Spleen (tissue), 11 donors: ENCODE results near the gene TTC16. TPM values are rescaled to one million over a fixed set of nuclear protein-coding genes. Genes with fewer than 3 reads are reported as not detected.

Experiments
- DNase-seq: peaks from one replicate; pipeline ENCODE4 v3.0.0-alpha.2; 2020
- H3K27ac ChIP-seq, 8 donors: fragments of 200-600 bp; sonication (generic) in 7 of 8; 1 replicate in 4 of 8; 2 replicates in 4 of 8; pipeline versions ENCODE4 v1.5.0 to v1.8.0; 2016 to 2021; ENCODE audit warnings: inconsistent platforms in 4 of 8, mild to moderate bottlenecking in 4 of 8, moderate library complexity in 1 of 8
- H3K27me3 ChIP-seq, 7 donors: fragments of 200-600 bp; sonication (generic) in 6 of 7; replicated peaks in 1 of 7; 1 replicate in 4 of 7; 2 replicates in 3 of 7; pipeline versions ENCODE4 v1.5.0 to v1.8.0; 2016 to 2021; ENCODE audit warnings: inconsistent platforms in 3 of 7, mild to moderate bottlenecking in 1 of 7
- H3K36me3 ChIP-seq, 6 donors: fragments of 200-600 bp; sonication (generic) in 5 of 6; 1 replicate in 4 of 6; 2 replicates in 2 of 6; pipeline versions ENCODE4 v1.5.0 to v1.8.0; 2016 to 2021; ENCODE audit warnings: inconsistent platforms in 2 of 6
- H3K4me1 ChIP-seq, 6 donors: fragments of 200-600 bp; sonication (generic) in 5 of 6; 1 replicate in 3 of 6; 2 replicates in 3 of 6; pipeline versions ENCODE4 v1.5.0 to v1.8.0; 2016 to 2021; ENCODE audit warnings: inconsistent platforms in 3 of 6
- H3K4me3 ChIP-seq, 8 donors: fragments of 200-600 bp; sonication (generic) in 7 of 8; 1 replicate in 4 of 8; 2 replicates in 4 of 8; pipeline versions ENCODE4 v1.5.0 to v1.8.0; 2016 to 2021; ENCODE audit warnings: inconsistent platforms in 4 of 8, mild to moderate bottlenecking in 4 of 8, moderate library complexity in 2 of 8
- H3K9me3 ChIP-seq, 8 donors: fragments of 200-600 bp; sonication (generic) in 7 of 8; 1 replicate in 4 of 8; 2 replicates in 4 of 8; pipeline versions ENCODE4 v1.5.0 to v1.8.0; 2016 to 2021; ENCODE audit warnings: inconsistent platforms in 4 of 8
- POLR2A ChIP-seq, 3 donors: fragments of 450-650 bp; IDR thresholded peaks; one replicate each; pipeline ENCODE4 v1.5.1; 2017; ENCODE audit warnings: antibody characterized with exemption in 3 of 3, mild to moderate bottlenecking in 1 of 3
- POLR2AphosphoS5 ChIP-seq, 3 donors: sonication (generic); formaldehyde crosslinking; IDR thresholded peaks; one replicate each; pipeline ENCODE4 v1.5.1; 2017; ENCODE audit warnings: antibody characterized with exemption in 3 of 3
- WGBS, 5 donors: extraction: QIAGEN DNeasy Blood & Tissue Kit in 3 of 5; methylation state at CpG; one replicate each; pipeline versions ENCODE4 v1.1.5 to v1.1.7; 2013 to 2018; 5-methylcytosine and 5-hydroxymethylcytosine counted together
- intact Hi-C: fragments of 100-400 bp; cut with DNase I; formaldehyde crosslinking; loops from one replicate; pipeline ENCODE4 v1.15.0; 2023; ENCODE audit warnings: low total_unique reads
- polyA plus RNA-seq, 3 donors: library from polyadenylated mRNA; stranded (reverse); fragments of 200-250 nt; gene quantifications; one replicate each; pipeline ENCODE4 v1.2.1, GENCODE V29; 2013
- total RNA-seq, 7 donors: library from RNA; depleted of rRNA in 3 of 7; stranded (reverse); fragments of >200 nt in 3 of 7; fragmentation: NEBNext Ultra II Directional in 4 of 7; extraction: Animal tissue kit (Norgen Biotek cat#: 25700) in 4 of 7; gene quantifications; one replicate each; pipeline versions ENCODE4 v1.1.0 to v1.2.1, GENCODE V29; 2016 to 2021
- TF ChIP-seq, protein P1 (sequence below), 11 experiments: fragments of 200-600 bp in 7 of 11; fragments of 450-650 bp in 4 of 11; sonication (generic) in 4 of 11; IDR thresholded peaks in 8 of 11; conservative IDR thresholded peaks in 3 of 11; 1 replicate in 7 of 11; 2 replicates in 4 of 11; pipeline versions ENCODE4 v1.4.0 to v1.8.0; 2016 to 2021; ENCODE audit warnings: antibody characterized with exemption in 11 of 11, inconsistent platforms in 4 of 11, mild to moderate bottlenecking in 1 of 11
- donor health status: healthy with polysubstance abuse.
- donor health status: DM: no; HTN: no; CAD: no; lungs with moderate emphysema.
- donor health status: DM: no; HTN: no; CAD: no.
- donor health status: Bipolar disorder and iron deficiency.
- donor health status: healthy.
- donor health status: DM: no; HTN: no; CAD: no.
- donor health status: DM: yes; HTN: yes; CAD: no.

The TTC16 gene
- total and polyA plus RNA-seq, 10 donors: 0.12 to 3.1 (median 1.8) TPM

DNA sequence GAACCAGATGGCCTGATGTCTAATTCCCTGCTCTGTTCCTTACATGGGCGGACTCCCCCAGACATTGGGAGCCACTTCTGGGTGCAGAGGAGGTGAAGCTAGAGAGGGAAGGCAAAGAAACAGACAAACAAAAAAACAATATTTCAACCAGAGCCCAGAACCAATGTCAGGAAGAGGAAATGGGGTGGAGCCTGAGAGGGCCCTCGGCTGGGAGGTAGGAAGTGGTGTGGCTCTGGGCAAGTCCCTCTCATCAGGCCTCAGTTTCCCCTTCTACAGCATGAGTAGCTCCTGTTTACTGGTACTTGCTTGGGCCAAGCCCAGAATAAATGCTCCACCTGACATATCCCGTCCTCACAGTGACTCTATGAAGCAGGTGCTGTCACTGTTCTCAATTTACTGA lies 51.5 kb downstream of the TTC16 start:
- Histone ChIP-seq H3K9me3 (no peaks in the 10 kb centered on the region), H3K36me3 (peaks cover 0 to 75% (median 21%) of the 10 kb centered on the region in 6 donors), H3K4me1 (peaks cover 66 to 100% (median 96%) of the 10 kb centered on the region in 6 donors), H3K27ac (peak overlapping the region; percentile 48 to 92 (median 87)), H3K4me3 (peak overlapping the region in 6 of 8 donors; percentile 17 to 85 (median 62)), H3K27me3 (no peaks in the 10 kb centered on the region)
- WGBS, 5 donors: 39 to 58% (median 42%) methylated on average over 3 of the region's 3 CpGs
- intact Hi-C loops: no loop called here
- TF ChIP-seq, protein P1, sequence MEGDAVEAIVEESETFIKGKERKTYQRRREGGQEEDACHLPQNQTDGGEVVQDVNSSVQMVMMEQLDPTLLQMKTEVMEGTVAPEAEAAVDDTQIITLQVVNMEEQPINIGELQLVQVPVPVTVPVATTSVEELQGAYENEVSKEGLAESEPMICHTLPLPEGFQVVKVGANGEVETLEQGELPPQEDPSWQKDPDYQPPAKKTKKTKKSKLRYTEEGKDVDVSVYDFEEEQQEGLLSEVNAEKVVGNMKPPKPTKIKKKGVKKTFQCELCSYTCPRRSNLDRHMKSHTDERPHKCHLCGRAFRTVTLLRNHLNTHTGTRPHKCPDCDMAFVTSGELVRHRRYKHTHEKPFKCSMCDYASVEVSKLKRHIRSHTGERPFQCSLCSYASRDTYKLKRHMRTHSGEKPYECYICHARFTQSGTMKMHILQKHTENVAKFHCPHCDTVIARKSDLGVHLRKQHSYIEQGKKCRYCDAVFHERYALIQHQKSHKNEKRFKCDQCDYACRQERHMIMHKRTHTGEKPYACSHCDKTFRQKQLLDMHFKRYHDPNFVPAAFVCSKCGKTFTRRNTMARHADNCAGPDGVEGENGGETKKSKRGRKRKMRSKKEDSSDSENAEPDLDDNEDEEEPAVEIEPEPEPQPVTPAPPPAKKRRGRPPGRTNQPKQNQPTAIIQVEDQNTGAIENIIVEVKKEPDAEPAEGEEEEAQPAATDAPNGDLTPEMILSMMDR (IDR thresholded peaks at IDR 0.05 in 8 of 11, conservative IDR thresholded peaks at IDR 0.05 in 3 of 11): no peak
- no peak for TF ChIP-seq POLR2A (IDR thresholded peaks at IDR 0.05)
- peak in 1 of 3 donors; percentile 10 for TF ChIP-seq POLR2AphosphoS5 (IDR thresholded peaks at IDR 0.05)
- no peak for DNase-seq

GRCh38 chr9:127767909-127768331 lies 52.0 kb downstream of the TTC16 start:
- H3K9me3 ChIP-seq: no peaks in the 10 kb centered on the region
- 49 to 65% (median 56%) methylated on average over 11 to 13 of the region's 13 CpGs for WGBS, 5 donors
- TF ChIP-seq POLR2AphosphoS5 (IDR thresholded peaks at IDR 0.05) (peak in 2 of 3 donors; percentile 38 to 56), POLR2A (IDR thresholded peaks at IDR 0.05) (no peak)
- H3K36me3 ChIP-seq: peaks cover 0 to 75% (median 25%) of the 10 kb centered on the region in 6 donors
- peaks cover 61 to 100% (median 93%) of the 10 kb centered on the region in 6 donors for H3K4me1 ChIP-seq
- no peaks in the 10 kb centered on the region for H3K27me3 ChIP-seq
- no peak for DNase-seq
- intact Hi-C loops: no loop called here
- H3K27ac ChIP-seq: peak overlapping the region; percentile 48 to 92 (median 87)
- peak overlapping the region in 7 of 8 donors; percentile 13 to 85 (median 61) for H3K4me3 ChIP-seq

GRCh38 chr9:127768698-127769097 lies 52.8 kb downstream of the TTC16 start:
- H3K36me3 ChIP-seq: peaks cover 0 to 80% (median 32%) of the 10 kb centered on the region in 6 donors

DNA sequence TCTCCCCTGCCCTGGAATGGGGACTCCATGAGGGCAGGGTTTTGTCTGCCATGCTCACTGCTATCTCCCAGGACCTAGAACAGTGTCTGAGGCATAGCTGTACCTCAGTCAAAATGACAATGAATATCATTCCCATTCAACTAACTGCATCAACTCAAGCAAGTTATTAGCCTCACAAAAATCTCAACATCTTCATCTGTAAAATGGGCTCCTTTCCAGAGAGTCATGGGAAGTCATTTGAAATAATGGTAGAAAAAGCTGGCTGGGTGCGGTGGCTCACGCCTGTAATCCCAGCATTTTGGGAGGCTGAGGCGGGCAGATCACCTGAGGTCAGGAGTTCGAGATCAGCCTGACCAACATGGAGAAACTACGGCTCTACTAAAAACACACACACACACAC lies 53.2 kb downstream of the TTC16 start:
- intact Hi-C loops: no loop called here
- H3K4me1 ChIP-seq: peaks cover 52 to 100% (median 88%) of the 10 kb centered on the region in 6 donors
- peaks cover 0 to 82% (median 36%) of the 10 kb centered on the region in 6 donors for H3K36me3 ChIP-seq
- WGBS, 5 donors: 62 to 93% (median 81%) methylated on average over 5 of the region's 5 CpGs
- TF ChIP-seq, protein P1 (IDR thresholded peaks at IDR 0.05 in 8 of 11, conservative IDR thresholded peaks at IDR 0.05 in 3 of 11): no peak
- no peak for TF ChIP-seq POLR2A (IDR thresholded peaks at IDR 0.05)
- no peak for TF ChIP-seq POLR2AphosphoS5 (IDR thresholded peaks at IDR 0.05)
- peak overlapping the region; percentile 48 to 92 (median 87) for H3K27ac ChIP-seq
- no peak for DNase-seq
- no peaks in the 10 kb centered on the region for H3K27me3 ChIP-seq
- H3K4me3 ChIP-seq: peak overlapping the region in 5 of 8 donors; percentile 61 to 85 (median 73)
- H3K9me3 ChIP-seq: no peaks in the 10 kb centered on the region

More at GRCh38 chr9:127768698-127769097, 52.8 kb downstream of the TTC16 start:
- Histone ChIP-seq H3K4me3 (peak overlapping the region in 6 of 8 donors; percentile 23 to 85 (median 68)), H3K9me3 (no peaks in the 10 kb centered on the region), H3K4me1 (peaks cover 54 to 100% (median 89%) of the 10 kb centered on the region in 6 donors), H3K27me3 (no peaks in the 10 kb centered on the region), H3K27ac (peak overlapping the region; percentile 48 to 92 (median 87))
- TF ChIP-seq POLR2AphosphoS5 (IDR thresholded peaks at IDR 0.05) (no peak), POLR2A (IDR thresholded peaks at IDR 0.05) (no peak)
- TF ChIP-seq, protein P1 (IDR thresholded peaks at IDR 0.05 in 8 of 11, conservative IDR thresholded peaks at IDR 0.05 in 3 of 11): no peak
- intact Hi-C loops: no loop called here
- DNase-seq: no peak
- WGBS, 5 donors: 47 to 56% (median 53%) methylated on average over 8 of the region's 8 CpGs
